ENCODE measurements around the gene TMEM145.

The TMEM145 gene

DNA sequence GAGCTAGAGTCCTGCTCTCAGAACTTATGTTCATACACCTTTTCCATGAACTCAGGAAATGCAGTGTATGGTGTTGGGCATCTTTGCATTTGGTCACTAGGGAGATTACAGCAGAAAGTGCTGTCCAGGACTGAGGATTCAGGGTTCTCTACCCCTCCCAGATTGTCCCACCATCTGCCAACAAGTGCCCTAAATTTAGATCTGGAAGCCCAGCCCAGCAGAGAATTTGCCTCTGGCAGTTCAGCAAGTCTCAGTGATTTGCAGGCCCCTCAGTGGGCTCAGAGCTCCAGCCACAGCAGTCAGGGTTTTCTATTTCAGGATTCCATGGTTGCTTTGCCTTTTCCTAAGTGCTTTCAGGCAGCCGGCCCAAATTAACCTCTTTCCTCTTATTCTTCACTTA, 53.6 kb downstream of the TMEM145 start:
- H3K27ac ChIP-seq (ENCODE audit: low read depth, low read length), result no peak overlapping the region
- H3K4me1 ChIP-seq (ENCODE audit: control insufficient read depth, insufficient read depth, low read length, unreplicated experiment), result no peaks in the 10 kb centered on the region

DNA sequence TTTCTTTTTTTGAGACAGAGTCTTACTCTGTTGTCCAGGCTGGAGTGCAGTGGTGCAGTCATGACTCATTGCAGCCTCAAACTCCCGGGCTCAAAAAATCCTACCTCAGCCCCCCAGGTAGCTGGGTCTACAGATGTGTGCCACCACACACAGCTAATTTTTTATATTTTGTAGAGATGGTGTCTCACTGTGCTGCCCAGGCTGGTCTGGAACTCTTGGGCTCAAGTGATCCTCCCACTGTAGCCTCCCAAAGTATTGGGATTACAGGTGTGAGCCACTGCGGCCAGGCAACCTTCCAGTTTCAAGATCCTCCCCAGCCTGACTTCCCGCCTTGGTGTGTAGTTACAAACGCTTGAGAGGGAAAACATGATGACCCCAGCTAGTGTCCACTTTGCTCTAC, 54.8 kb downstream of the TMEM145 start:
- Histone ChIP-seq H2AFZ (ENCODE audit: low read length, unreplicated experiment) (no peak overlapping the region), H3K27ac (ENCODE audit: low read depth, low read length) (no peak overlapping the region), H3K79me2 (ENCODE audit: control insufficient read depth, insufficient read depth, low read length, unreplicated experiment) (no peaks in the 10 kb centered on the region), H3K4me1 (ENCODE audit: control insufficient read depth, insufficient read depth, low read length, unreplicated experiment) (no peaks in the 10 kb centered on the region), H3K27me3 (ENCODE audit: insufficient read depth, low read length) (no peaks in the 10 kb centered on the region), H3K36me3 (ENCODE audit: insufficient read depth, low read length) (no peaks in the 10 kb centered on the region), H3K4me3 (ENCODE audit: low read depth, low read length) (no peak overlapping the region)

More for the DNA sequence above, 53.6 kb downstream of the TMEM145 start:
- H2AFZ ChIP-seq (ENCODE audit: low read length, unreplicated experiment), result no peak overlapping the region
- no peak overlapping the region for H3K4me3 ChIP-seq (ENCODE audit: low read depth, low read length)
- no peaks in the 10 kb centered on the region for H3K79me2 ChIP-seq (ENCODE audit: control insufficient read depth, insufficient read depth, low read length, unreplicated experiment)
- no peaks in the 10 kb centered on the region for H3K36me3 ChIP-seq (ENCODE audit: insufficient read depth, low read length)
- H3K27me3 ChIP-seq (ENCODE audit: insufficient read depth, low read length), result no peaks in the 10 kb centered on the region

DNA sequence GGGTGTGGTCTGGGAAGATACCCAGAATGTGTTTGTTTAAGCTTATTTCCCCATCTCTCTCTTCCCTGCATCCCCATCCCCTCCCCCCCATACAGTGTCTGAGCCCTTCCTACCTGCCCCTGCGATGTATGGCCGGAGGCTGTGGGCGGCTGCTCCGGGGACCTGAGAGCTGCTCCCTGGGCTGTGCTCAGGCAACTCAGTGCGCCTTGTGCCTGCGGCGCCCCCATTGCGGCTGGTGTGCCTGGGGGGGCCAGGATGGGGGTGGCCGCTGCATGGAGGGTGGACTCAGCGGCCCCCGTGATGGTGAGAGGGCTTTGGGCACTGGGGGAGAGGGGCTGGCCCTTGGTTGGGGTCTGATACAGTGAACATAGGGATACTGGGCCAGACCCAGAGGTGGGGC, 55.3 kb downstream of the TMEM145 start:
- H3K79me2 ChIP-seq (ENCODE audit: control insufficient read depth, insufficient read depth, low read length, unreplicated experiment), result no peaks in the 10 kb centered on the region
- H2AFZ ChIP-seq (ENCODE audit: low read length, unreplicated experiment), result no peak overlapping the region
- H3K4me1 ChIP-seq (ENCODE audit: control insufficient read depth, insufficient read depth, low read length, unreplicated experiment), result no peaks in the 10 kb centered on the region
- H3K27me3 ChIP-seq (ENCODE audit: insufficient read depth, low read length), result no peaks in the 10 kb centered on the region
- H3K4me3 ChIP-seq (ENCODE audit: low read depth, low read length), result no peak overlapping the region
- H3K36me3 ChIP-seq (ENCODE audit: insufficient read depth, low read length), result no peaks in the 10 kb centered on the region
- H3K27ac ChIP-seq (ENCODE audit: low read depth, low read length), result no peak overlapping the region

DNA sequence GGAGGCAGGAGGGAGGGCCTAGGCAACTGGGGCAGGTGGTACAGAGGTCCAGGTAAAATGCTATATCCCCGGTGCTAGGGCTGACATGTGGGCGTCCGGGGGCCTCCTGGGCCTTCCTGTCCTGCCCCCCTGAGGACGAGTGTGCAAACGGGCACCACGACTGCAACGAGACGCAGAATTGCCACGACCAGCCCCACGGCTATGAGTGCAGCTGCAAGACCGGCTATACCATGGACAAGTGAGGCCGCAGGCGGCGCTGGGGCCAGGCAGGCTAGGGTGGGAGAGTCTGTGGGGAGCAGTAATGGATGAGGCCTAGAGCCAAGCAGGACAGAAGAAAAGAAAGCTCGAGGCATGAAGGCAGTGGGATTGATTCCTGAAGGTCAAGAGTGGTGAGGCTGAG, 55.7 kb downstream of the TMEM145 start:
- H3K4me3 ChIP-seq (ENCODE audit: low read depth, low read length), result no peak overlapping the region
- H3K27ac ChIP-seq (ENCODE audit: low read depth, low read length), result no peak overlapping the region
- no peak overlapping the region for H2AFZ ChIP-seq (ENCODE audit: low read length, unreplicated experiment)
- no peaks in the 10 kb centered on the region for H3K79me2 ChIP-seq (ENCODE audit: control insufficient read depth, insufficient read depth, low read length, unreplicated experiment)
- H3K27me3 ChIP-seq (ENCODE audit: insufficient read depth, low read length), result no peaks in the 10 kb centered on the region
- no peaks in the 10 kb centered on the region for H3K36me3 ChIP-seq (ENCODE audit: insufficient read depth, low read length)
- no peaks in the 10 kb centered on the region for H3K4me1 ChIP-seq (ENCODE audit: control insufficient read depth, insufficient read depth, low read length, unreplicated experiment)

DNA sequence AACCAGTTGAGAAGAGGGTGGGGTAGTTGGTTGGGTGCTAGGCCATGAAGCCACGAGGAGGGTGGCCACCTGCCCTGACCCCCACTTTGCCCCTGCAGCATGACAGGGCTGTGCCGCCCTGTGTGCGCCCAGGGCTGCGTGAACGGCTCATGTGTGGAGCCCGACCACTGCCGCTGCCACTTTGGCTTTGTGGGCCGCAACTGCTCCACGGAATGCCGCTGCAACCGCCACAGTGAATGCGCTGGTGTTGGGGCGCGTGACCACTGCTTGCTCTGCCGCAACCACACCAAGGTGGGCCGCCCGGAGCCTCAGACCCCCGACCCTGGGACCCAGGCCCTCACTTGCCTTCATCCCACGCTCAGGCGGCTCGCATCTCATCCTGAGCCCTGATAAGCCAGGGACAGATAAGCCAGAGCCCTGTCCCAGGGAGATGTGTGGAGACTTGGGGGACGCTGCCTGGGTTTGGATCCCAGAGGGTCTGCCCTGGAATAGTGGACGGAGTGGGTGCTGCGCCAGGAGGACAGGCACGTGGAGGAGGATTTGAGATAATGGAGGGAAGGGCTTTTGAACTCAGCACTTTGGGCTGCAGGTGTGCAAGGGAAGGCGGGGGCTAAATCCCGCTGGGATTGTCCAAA, 56.4 kb downstream of the TMEM145 start:
- Histone ChIP-seq H3K79me2 (ENCODE audit: control insufficient read depth, insufficient read depth, low read length, unreplicated experiment) (no peaks in the 10 kb centered on the region), H3K27ac (ENCODE audit: low read depth, low read length) (no peak overlapping the region), H3K36me3 (ENCODE audit: insufficient read depth, low read length) (no peaks in the 10 kb centered on the region), H2AFZ (ENCODE audit: low read length, unreplicated experiment) (no peak overlapping the region), H3K4me1 (ENCODE audit: control insufficient read depth, insufficient read depth, low read length, unreplicated experiment) (no peaks in the 10 kb centered on the region), H3K4me3 (ENCODE audit: low read depth, low read length) (no peak overlapping the region), H3K27me3 (ENCODE audit: insufficient read depth, low read length) (no peaks in the 10 kb centered on the region)

DNA sequence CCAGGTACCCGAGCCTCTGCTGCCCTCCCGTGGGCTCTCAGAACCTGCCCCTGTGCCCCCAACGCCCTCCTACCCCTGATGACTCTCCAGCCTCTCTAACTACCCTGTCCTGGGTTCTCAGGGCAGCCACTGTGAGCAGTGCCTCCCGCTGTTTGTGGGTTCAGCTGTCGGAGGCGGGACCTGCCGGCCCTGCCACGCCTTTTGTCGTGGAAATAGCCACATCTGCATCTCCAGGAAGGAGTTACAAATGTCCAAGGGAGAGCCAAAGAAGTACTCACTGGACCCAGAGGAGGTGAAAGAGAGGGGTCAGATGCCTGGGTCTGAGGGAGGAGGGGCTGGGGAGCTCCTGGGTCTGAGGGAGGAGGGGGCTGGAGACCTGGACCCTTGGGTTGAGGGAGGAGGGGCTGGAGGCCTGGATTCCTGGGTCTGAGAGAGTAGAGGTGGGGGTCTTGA, 57.0 kb downstream of the TMEM145 start:
- H3K36me3 ChIP-seq (ENCODE audit: insufficient read depth, low read length), result no peaks in the 10 kb centered on the region
- H3K4me1 ChIP-seq (ENCODE audit: control insufficient read depth, insufficient read depth, low read length, unreplicated experiment), result no peaks in the 10 kb centered on the region
- H3K4me3 ChIP-seq (ENCODE audit: low read depth, low read length), result no peak overlapping the region
- H3K27ac ChIP-seq (ENCODE audit: low read depth, low read length), result no peak overlapping the region
- H2AFZ ChIP-seq (ENCODE audit: low read length, unreplicated experiment), result no peak overlapping the region
- no peaks in the 10 kb centered on the region for H3K79me2 ChIP-seq (ENCODE audit: control insufficient read depth, insufficient read depth, low read length, unreplicated experiment)
- no peaks in the 10 kb centered on the region for H3K27me3 ChIP-seq (ENCODE audit: insufficient read depth, low read length)

DNA sequence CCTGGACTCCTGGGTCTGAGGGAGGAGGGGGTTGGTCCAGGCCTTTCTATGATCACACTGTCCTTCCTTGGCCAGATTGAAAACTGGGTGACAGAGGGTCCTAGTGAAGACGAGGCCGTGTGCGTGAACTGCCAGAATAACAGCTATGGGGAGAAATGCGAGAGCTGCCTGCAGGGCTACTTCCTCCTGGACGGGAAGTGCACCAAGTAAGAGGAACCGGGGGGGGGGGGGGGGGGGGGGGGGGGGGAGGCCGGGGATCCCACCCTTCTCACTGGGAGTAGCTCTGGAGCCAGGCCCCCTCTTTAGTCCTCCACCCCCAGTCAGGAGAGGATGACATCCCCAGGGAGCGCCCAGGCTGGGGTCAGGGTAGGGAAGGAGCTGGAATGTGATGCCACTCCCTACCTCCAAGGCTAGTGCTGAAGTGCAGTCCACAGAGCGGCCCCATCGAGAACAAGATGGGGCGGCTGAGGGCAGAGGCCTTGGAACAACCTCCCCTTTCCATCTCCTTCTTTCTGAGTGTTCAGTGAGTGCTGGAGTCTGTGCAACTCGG, 57.6 kb downstream of the TMEM145 start:
- no peaks in the 10 kb centered on the region for H3K4me1 ChIP-seq (ENCODE audit: control insufficient read depth, insufficient read depth, low read length, unreplicated experiment)
- H3K27me3 ChIP-seq (ENCODE audit: insufficient read depth, low read length), result no peaks in the 10 kb centered on the region
- H3K4me3 ChIP-seq (ENCODE audit: low read depth, low read length), result no peak overlapping the region
- no peak overlapping the region for H3K27ac ChIP-seq (ENCODE audit: low read depth, low read length)
- H2AFZ ChIP-seq (ENCODE audit: low read length, unreplicated experiment), result no peak overlapping the region
- no peaks in the 10 kb centered on the region for H3K36me3 ChIP-seq (ENCODE audit: insufficient read depth, low read length)
- H3K79me2 ChIP-seq (ENCODE audit: control insufficient read depth, insufficient read depth, low read length, unreplicated experiment), result no peaks in the 10 kb centered on the region
